Hepatocyte (in vitro differentiated cells): Measurements from ENCODE around the gene GPBAR1.

Experiments used
- EZH2phosphoT487 ChIP-seq: fragments of 200-600 bp; sonication (generic); IDR thresholded peaks from one replicate; pipeline ENCODE4 v1.6.1; 2018; ENCODE audit warnings: antibody characterized with exemption, mild to moderate bottlenecking, low read depth, moderate library complexity; ENCODE audit not compliant: unreplicated experiment, severe bottlenecking
- TF ChIP-seq, protein P1 (sequence below): fragments of 200-600 bp; sonication (generic); IDR thresholded peaks from 2 replicates; pipeline ENCODE4 v1.5.1; 2016; ENCODE audit warnings: antibody characterized with exemption, mild to moderate bottlenecking; ENCODE audit not compliant: poor library complexity

DNA sequence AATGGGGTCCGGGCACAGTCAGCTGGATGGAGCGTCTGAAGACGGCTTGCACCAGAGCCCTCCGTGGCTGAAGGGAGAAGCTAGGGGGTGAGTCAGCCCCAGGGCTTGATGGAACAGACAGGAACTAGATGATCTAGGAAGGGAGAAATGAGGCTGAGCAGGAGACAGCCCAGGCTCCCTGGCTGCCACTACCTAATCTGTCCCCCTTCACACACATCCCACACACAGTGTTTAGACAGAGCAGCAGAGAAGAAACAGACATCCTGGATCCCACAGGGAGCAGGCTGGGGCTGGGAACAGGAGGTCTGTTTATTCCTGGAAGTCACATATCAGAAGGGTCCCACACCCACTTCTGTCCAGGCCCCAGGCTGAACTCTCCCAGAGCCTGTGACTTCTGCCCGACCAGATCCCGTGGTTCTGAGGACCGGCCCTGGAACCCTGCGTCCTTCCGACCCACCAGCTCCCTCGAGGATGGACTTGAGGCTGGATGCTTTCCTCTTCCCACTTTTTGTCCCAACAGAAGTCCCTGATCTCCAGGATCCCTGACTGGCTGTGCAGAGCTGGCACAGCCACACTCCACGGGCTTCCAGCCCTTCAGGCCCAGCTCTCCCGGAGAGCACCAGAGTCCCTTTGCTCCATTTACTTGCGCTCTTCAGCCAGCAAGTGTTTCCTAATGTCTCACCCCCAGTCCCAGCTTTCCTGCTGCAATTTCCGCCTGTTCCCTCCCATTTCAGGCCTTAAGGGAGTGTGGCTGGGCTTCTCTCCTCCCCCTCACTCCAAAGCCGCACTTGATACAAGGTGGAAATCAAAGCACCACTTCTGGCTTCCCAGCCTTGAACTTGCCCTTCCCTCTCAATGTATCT is 1.5 kb upstream of the GPBAR1 start:
- TF ChIP-seq, protein P1, sequence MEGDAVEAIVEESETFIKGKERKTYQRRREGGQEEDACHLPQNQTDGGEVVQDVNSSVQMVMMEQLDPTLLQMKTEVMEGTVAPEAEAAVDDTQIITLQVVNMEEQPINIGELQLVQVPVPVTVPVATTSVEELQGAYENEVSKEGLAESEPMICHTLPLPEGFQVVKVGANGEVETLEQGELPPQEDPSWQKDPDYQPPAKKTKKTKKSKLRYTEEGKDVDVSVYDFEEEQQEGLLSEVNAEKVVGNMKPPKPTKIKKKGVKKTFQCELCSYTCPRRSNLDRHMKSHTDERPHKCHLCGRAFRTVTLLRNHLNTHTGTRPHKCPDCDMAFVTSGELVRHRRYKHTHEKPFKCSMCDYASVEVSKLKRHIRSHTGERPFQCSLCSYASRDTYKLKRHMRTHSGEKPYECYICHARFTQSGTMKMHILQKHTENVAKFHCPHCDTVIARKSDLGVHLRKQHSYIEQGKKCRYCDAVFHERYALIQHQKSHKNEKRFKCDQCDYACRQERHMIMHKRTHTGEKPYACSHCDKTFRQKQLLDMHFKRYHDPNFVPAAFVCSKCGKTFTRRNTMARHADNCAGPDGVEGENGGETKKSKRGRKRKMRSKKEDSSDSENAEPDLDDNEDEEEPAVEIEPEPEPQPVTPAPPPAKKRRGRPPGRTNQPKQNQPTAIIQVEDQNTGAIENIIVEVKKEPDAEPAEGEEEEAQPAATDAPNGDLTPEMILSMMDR = no peak
- no peak for TF ChIP-seq EZH2phosphoT487
